Endothelial cell of umbilical vein (primary cell): ENCODE data around the gene SUGP2. TPM values are rescaled to one million over a fixed set of nuclear protein-coding genes. Genes with fewer than 3 reads are reported as not detected.

ENCODE experiments used
- Bru-seq: library from RNA; stranded (reverse); fragments of 400-500 nt; gene quantifications from one replicate; lab custom pipeline; 2021; lab: Mats Ljungman, UMichigan
- BruChase-seq, 2 experiments: library from RNA; stranded (reverse); fragments of 400-500 nt; gene quantifications; one replicate each; lab custom pipeline; 2021; lab: Mats Ljungman, UMichigan
- BruUV-seq: library from RNA; stranded (reverse); fragments of 400-500 nt; replicated peaks from 2 replicates; lab custom pipeline; 2021; lab: Mats Ljungman, UMichigan
- CTCF ChIA-PET: fragments of 300-600, 350-600 bp; sonication (Branson Sonifier 250); formaldehyde crosslinking; loops from one replicate; lab custom pipeline; 2021; ENCODE audit warnings: antibody characterized with exemption, inconsistent platforms; lab: Charles Lee
- POLR2A ChIA-PET: fragments of 300-600, 350-600 bp; sonication (Branson Sonifier 250); formaldehyde crosslinking; loops from one replicate; lab custom pipeline; 2021; ENCODE audit warnings: antibody characterized with exemption, inconsistent platforms; lab: Charles Lee
- DNase-seq: peaks from one replicate; pipeline ENCODE4 v3.0.0-alpha.2; 2011; ENCODE audit warnings: low read depth, low spot score
- FAIRE-seq: peaks from 2 replicates; lab custom pipeline; 2011; peaks lifted over from hg19 to GRCh38; lab: Jason Lieb, UNC
- H2AFZ ChIP-seq: 2 replicates; pipeline ENCODE4 v1.6.0; 2012; ENCODE audit warnings: low read depth, low read length, control low read depth, inconsistent platforms
- H3K27ac ChIP-seq: 2 replicates; pipeline ENCODE4 v1.5.1; 2011; ENCODE audit warnings: low read depth, mild to moderate bottlenecking, control low read depth, low read length, moderate library complexity; ENCODE audit not compliant: insufficient read depth
- H3K27me3 ChIP-seq, 2 experiments: 2 replicates each; pipeline versions ENCODE4 v1.6.0 to v1.6.1; 2011; ENCODE audit warnings: low read length in 2 of 2, mixed read lengths in 1 of 2; ENCODE audit not compliant: control insufficient read depth in 2 of 2, insufficient read depth in 2 of 2
- H3K36me3 ChIP-seq, 2 experiments: 2 replicates in 1 of 2; 3 replicates in 1 of 2; pipeline ENCODE4 v1.5.1; 2011; ENCODE audit warnings: low read length in 2 of 2, mild to moderate bottlenecking in 1 of 2, moderate library complexity in 1 of 2; ENCODE audit not compliant: control insufficient read depth in 2 of 2, insufficient read depth in 2 of 2; ENCODE audit errors: extremely low read depth in 1 of 2
- H3K4me1 ChIP-seq: 3 replicates; pipeline ENCODE4 v1.5.1; 2011; ENCODE audit warnings: mild to moderate bottlenecking, low read length; ENCODE audit not compliant: control insufficient read depth, insufficient read depth; ENCODE audit errors: extremely low read depth
- H3K4me2 ChIP-seq: 2 replicates; pipeline ENCODE4 v1.6.1; 2011; ENCODE audit warnings: low read length, control low read depth, mixed read lengths; ENCODE audit not compliant: insufficient read depth
- H3K4me3 ChIP-seq, 3 experiments: fragments of 200-600 bp in 1 of 3; sonication (generic), shearing (Covaris generic) in 1 of 3; replicated peaks in 1 of 3; 2 replicates each; pipeline ENCODE4 v1.5.1; 2011 to 2016; ENCODE audit warnings: control low read depth in 3 of 3, low read length in 3 of 3, mild to moderate bottlenecking in 2 of 3, inconsistent platforms in 1 of 3, low read depth in 1 of 3, moderate library complexity in 1 of 3; ENCODE audit not compliant: insufficient read depth in 1 of 3
- H3K79me2 ChIP-seq: 2 replicates; pipeline ENCODE4 v1.6.0; 2012; ENCODE audit warnings: low read length, inconsistent platforms; ENCODE audit not compliant: control insufficient read depth, insufficient read depth
- H3K9ac ChIP-seq: replicated peaks from 2 replicates; pipeline ENCODE3; 2011; ENCODE audit warnings: low read length, control low read depth; ENCODE audit not compliant: insufficient read depth; ENCODE audit errors: extremely low read depth
- H3K9me1 ChIP-seq: replicated peaks from 3 replicates; pipeline ENCODE4 v1.6.0; 2011; ENCODE audit warnings: mild to moderate bottlenecking, low read length; ENCODE audit not compliant: control insufficient read depth, insufficient read depth; ENCODE audit errors: extremely low read depth
- H3K9me3 ChIP-seq: replicated peaks from 2 replicates; pipeline ENCODE4 v1.5.1; 2012; ENCODE audit warnings: low read length, inconsistent platforms; ENCODE audit not compliant: control insufficient read depth, insufficient read depth
- H4K20me1 ChIP-seq: replicated peaks from 2 replicates; pipeline ENCODE3; 2011; ENCODE audit warnings: mild to moderate bottlenecking, low read length; ENCODE audit not compliant: control insufficient read depth, insufficient read depth; ENCODE audit errors: extremely low read depth
- EZH2 ChIP-seq: IDR thresholded peaks from 2 replicates; pipeline ENCODE4 v1.6.1; 2012; ENCODE audit warnings: borderline replicate concordance, low read depth, mild to moderate bottlenecking, moderate library complexity, low read length, inconsistent platforms; ENCODE audit not compliant: severe bottlenecking
- FOS ChIP-seq: IDR thresholded peaks from 2 replicates; pipeline ENCODE4 v1.6.1; 2011; ENCODE audit warnings: mild to moderate bottlenecking, low read length, moderate library complexity, borderline replicate concordance; ENCODE audit not compliant: insufficient read depth
- GATA2 ChIP-seq: IDR thresholded peaks from 2 replicates; pipeline ENCODE4 v1.7.0; 2011; ENCODE audit warnings: low read depth, mild to moderate bottlenecking, moderate library complexity, mixed read lengths, low read length; ENCODE audit not compliant: insufficient read length, insufficient read depth
- JUN ChIP-seq: IDR thresholded peaks from 2 replicates; pipeline ENCODE4 v1.6.1; 2011; ENCODE audit warnings: borderline replicate concordance, low read depth; ENCODE audit not compliant: insufficient read length, insufficient read depth
- MYC ChIP-seq: IDR thresholded peaks from one replicate; pipeline ENCODE4 v1.6.1; 2011; ENCODE audit warnings: mild to moderate bottlenecking, low read depth, low read length
- POLR2A ChIP-seq: IDR thresholded peaks from 2 replicates; pipeline ENCODE4 v1.6.1; 2012; ENCODE audit warnings: low read depth, mild to moderate bottlenecking, control low read depth, low read length
- POLR2AphosphoS5 ChIP-seq: IDR thresholded peaks from 2 replicates; pipeline ENCODE4 v1.6.1; 2012; ENCODE audit warnings: low read depth, mild to moderate bottlenecking, control low read depth, low read length, moderate library complexity; ENCODE audit not compliant: insufficient read depth
- dilution Hi-C: fragments of 300-500 bp; cut with MboI; formaldehyde crosslinking; loops from one replicate; pipeline ENCODE4 v1.15.0; 2019; ENCODE audit warnings: low sequenced_read_pairs; ENCODE audit not compliant: extremely low pct_ligation_motif_present
- intact Hi-C: fragments of 100-400 bp; cut with micrococcal nuclease; formaldehyde crosslinking; loops from one replicate; pipeline ENCODE4 v1.10.0; 2022
- long read RNA-seq: library from polyadenylated mRNA; stranded (forward); transcript quantifications from one replicate; pipeline ENCODE4 v2.0.0, GENCODE V29; 2021
- polyA minus RNA-seq, 3 experiments: library from RNA; depleted of rRNA, polyadenylated mRNA; stranded (reverse); fragments of >200 nt; gene quantifications; 1 replicate in 1 of 3; 2 replicates in 2 of 3; pipeline ENCODE4 v1.2.3, GENCODE V29; 2011
- polyA plus RNA-seq, 4 experiments: library from polyadenylated mRNA; depleted of rRNA in 3 of 4; stranded (reverse) in 3 of 4; unstranded in 1 of 4; fragments of >200 nt; gene quantifications; 2 replicates each; pipeline versions ENCODE4 v1.2.1 to v1.2.3, GENCODE V29; 2011 to 2012; ENCODE audit warnings: missing spikeins in 1 of 4
- total RNA-seq: library from RNA; stranded (reverse); gene quantifications from 2 replicates; pipeline ENCODE4 v1.2.3, GENCODE V29; 2021
- TF ChIP-seq, protein P1 (sequence below): IDR thresholded peaks from 2 replicates; pipeline ENCODE4 v1.6.1; 2011; ENCODE audit not compliant: insufficient read depth, insufficient read length
- TF ChIP-seq, protein P2 (sequence below), 2 donors: IDR thresholded peaks; 1 replicate in 1 of 2; 2 replicates in 1 of 2; pipeline ENCODE4 v1.5.1; 2011; ENCODE audit warnings: low read length in 2 of 2, mild to moderate bottlenecking in 2 of 2, moderate library complexity in 2 of 2, control low read depth in 1 of 2, inconsistent platforms in 1 of 2, low read depth in 1 of 2; ENCODE audit not compliant: insufficient read depth in 1 of 2; ENCODE audit errors: extremely low read depth in 1 of 2

The SUGP2 gene
- total RNA-seq (74.4 and 79.7 TPM in 2 replicates), polyA plus RNA-seq (43.3 and 44.6 TPM in 2 replicates), polyA minus RNA-seq (30.7 and 39.0 TPM in 2 replicates), Bru-seq, nascent RNA (percentile 73 among the genes with signal in this experiment), BruChase-seq, experiment 1, labeled RNA remaining after a 6-hour chase (percentile 92 among the genes with signal in this experiment), BruChase-seq, experiment 2, labeled RNA remaining after a 2-hour chase (percentile 88 among the genes with signal in this experiment)
- 19.8 and 27.1 TPM in 2 replicates for polyA plus RNA-seq (2011; cell fraction: cytosol; rRNA removed)
- polyA plus RNA-seq (2011; cell fraction: nucleus; rRNA removed) = 265 and 309 TPM in 2 replicates
- 57.1 and 59.2 TPM in 2 replicates for polyA plus RNA-seq (2012)
- polyA minus RNA-seq (2011; cell fraction: cytosol; rRNA and poly(A)+ RNA removed) = 12.4 TPM
- polyA minus RNA-seq (2011; cell fraction: nucleus; rRNA and poly(A)+ RNA removed) = 52.7 and 74.6 TPM in 2 replicates
- long read RNA-seq, full-length matches to known transcripts = 13 of 49 reads
- long read RNA-seq, partial matches to known transcripts = 7 of 49 reads
- long read RNA-seq, other reads (novel, unspliced or antisense) = 29 of 49 reads

DNA sequence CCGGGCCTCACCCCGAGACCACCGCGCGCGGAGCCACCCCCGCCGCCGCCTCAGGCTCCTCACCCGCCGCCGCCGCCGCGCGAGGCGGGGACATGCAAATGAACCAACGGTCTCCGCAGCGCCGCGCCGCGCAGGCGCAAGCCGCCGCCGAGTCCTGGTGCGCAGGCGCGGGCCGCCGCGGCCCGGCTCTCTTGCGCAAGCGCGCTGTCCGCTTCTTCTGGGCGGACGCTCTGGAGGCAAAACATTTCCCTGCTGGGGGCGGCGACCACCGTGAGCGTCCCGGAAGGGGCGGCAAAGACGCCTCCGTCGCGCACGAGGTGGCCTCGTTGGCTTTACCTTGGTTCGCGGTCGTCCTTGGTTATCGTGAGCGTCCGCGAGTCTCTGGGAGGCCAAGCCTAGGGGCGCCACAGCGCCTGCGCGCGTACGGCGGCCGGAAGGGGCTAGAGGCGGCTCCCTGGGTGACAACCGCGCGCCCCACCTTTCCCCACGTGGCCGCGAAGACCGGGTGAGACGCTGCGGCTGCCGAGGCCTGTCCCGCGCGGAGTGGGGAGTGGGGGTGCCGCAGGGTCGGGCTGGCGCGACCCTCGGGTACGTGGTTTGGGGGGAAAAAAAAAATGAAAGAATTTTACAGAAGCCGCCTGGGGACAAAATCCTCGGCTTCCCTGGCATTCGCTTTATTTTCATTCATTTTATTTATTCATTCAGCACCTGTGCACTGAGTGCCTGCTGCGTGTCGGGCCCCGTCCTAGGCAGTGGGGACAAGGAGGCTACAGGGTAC lies at the start of gene SUGP2, which contains the start of gene ARMC6:
Gene SUGP2 (minus strand): TSS at position 92 of the 778 bp plus-strand sequence. CDS start 2,446 bp downstream, outside the sequence.
Gene ARMC6 (plus strand): TSS at position 178 of the 778 bp plus-strand sequence. CDS start 607 bp downstream, outside the sequence.
- Histone ChIP-seq H3K9me3 (no peaks in the 10 kb centered on the region), H4K20me1 (no peaks in the 10 kb centered on the region), H3K27ac (peak within 1 kb of the TSS; percentile 50), H3K4me2 (peak within 1 kb of the TSS; percentile 90), H3K4me3 (peak within 1 kb of the TSS; percentile 72 to 96 (median 96)), H3K36me3 (peaks cover 3 to 5% of the 10 kb centered on the region in 2 experiments), H3K9ac (peak within 1 kb of the TSS; percentile 86), H3K27me3 (no peaks in the 10 kb centered on the region), H2AFZ (peak within 1 kb of the TSS; percentile 86), H3K79me2 (peaks cover 62% of the 10 kb centered on the region), H3K4me1 (peaks cover 12% of the 10 kb centered on the region), H3K9me1 (no peaks in the 10 kb centered on the region)
- FAIRE-seq = peak; percentile 91
- ChIA-PET CTCF (no interaction called here), POLR2A (no interaction called here)
- BruUV-seq = no TSS peak
- dilution Hi-C loops = no loop called here
- intact Hi-C loops = loop anchor here (1.0 kb wide), 1 partner anchor 30 kb away; the partner anchor contains the start of gene SLC25A42
- TF ChIP-seq EZH2 = no peak
- TF ChIP-seq POLR2A = peak; percentile 78
- TF ChIP-seq POLR2AphosphoS5 = peak; percentile 82
- TF ChIP-seq FOS = no peak
- TF ChIP-seq, protein P1, sequence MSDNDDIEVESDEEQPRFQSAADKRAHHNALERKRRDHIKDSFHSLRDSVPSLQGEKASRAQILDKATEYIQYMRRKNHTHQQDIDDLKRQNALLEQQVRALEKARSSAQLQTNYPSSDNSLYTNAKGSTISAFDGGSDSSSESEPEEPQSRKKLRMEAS = peak; percentile 83
- no peak for TF ChIP-seq GATA2
- no peak for TF ChIP-seq JUN
- TF ChIP-seq, protein P2, sequence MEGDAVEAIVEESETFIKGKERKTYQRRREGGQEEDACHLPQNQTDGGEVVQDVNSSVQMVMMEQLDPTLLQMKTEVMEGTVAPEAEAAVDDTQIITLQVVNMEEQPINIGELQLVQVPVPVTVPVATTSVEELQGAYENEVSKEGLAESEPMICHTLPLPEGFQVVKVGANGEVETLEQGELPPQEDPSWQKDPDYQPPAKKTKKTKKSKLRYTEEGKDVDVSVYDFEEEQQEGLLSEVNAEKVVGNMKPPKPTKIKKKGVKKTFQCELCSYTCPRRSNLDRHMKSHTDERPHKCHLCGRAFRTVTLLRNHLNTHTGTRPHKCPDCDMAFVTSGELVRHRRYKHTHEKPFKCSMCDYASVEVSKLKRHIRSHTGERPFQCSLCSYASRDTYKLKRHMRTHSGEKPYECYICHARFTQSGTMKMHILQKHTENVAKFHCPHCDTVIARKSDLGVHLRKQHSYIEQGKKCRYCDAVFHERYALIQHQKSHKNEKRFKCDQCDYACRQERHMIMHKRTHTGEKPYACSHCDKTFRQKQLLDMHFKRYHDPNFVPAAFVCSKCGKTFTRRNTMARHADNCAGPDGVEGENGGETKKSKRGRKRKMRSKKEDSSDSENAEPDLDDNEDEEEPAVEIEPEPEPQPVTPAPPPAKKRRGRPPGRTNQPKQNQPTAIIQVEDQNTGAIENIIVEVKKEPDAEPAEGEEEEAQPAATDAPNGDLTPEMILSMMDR (IDR thresholded peaks at IDR 0.05; ENCODE audit: extremely low read depth in 1 of 2, insufficient read depth in 1 of 2, low read depth in 1 of 2, low read length in 2 of 2) = no peak
- TF ChIP-seq MYC = peak; percentile 50
- peak; percentile 94 for DNase-seq
